Panc1 (cell line): ENCODE data around the gene PTMS.

ENCODE experiments used
- CTCF ChIP-seq: fragments of 450-650 bp; IDR thresholded peaks from 2 replicates; pipeline ENCODE4 v1.5.1; 2017; ENCODE audit warnings: mild to moderate bottlenecking
- TCF7L2 ChIP-seq: IDR thresholded peaks from 2 replicates; pipeline ENCODE4 v1.6.1; 2011; ENCODE audit warnings: mild to moderate bottlenecking, low read depth, low read length, inconsistent platforms

GRCh38 chr12:6763380-6763779 lies 2.8 kb upstream of the PTMS start:
- TF ChIP-seq CTCF (no peak), TCF7L2 (no peak)
